ENCODE measurements around the gene CC2D2B.
"Not testable (repeated sequence)": the region's sequence is repeated elsewhere in the genome, so short reads cannot be mapped to it uniquely, and the experiment has no call there.

CC2D2B gene

DNA sequence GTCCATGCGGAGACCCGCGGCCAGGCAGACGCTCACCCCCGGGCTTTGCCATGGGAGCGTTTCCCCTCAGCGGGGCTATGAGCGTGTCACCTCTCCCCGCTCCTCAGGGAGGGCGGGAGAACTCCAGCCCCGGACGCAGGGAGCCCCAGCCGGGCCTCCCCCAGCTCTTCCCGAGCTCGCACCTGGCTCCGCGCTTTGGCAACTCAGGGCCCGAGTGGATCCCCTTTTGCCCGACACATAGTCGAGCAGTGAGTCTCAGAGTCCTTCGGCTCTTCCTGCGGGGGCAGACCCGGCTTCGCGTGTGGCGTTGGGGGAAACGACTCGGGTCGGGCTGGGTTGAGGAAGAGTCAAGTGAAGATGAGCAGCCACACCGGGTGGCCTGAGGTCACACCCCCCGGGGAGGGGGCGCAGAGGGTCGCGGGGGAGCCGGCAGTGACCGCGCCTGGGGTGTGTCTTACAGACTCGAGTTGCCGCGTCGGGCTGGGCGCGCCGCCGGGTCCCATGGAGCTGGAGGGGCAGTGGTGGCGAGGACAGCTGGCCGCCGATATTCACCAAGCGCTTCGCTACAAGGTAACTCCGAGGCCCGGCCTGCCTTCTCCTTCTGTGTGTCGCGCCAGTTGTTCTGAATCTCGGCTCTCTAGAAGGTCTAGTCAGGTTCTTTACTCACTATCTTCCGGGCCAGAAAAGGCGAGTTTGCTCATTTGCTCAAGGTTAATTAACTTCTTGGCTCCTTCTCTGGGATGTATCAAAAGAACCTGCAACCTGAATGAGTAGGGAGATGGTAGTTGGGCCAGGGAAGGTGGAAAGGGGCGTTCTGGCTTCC lies 136.3 kb downstream of the CC2D2B start:
- peak in 2 of 3 donors; percentile 13 to 19 for DNase-seq
- Histone ChIP-seq H3K36me3 (ENCODE audit: control insufficient read depth, insufficient read depth, low read length) (no peaks in the 10 kb centered on the region), H3K27me3 (replicated peaks; ENCODE audit: control insufficient read depth, insufficient read depth, low read length, poor library complexity, severe bottlenecking) (no peaks in the 10 kb centered on the region), H3K4me3 (ENCODE audit: insufficient read depth, low read depth, low read length, poor library complexity, severe bottlenecking) (peak overlapping the region; percentile 89), H3K9me3 (ENCODE audit: control insufficient read depth, low read length) (no peaks in the 10 kb centered on the region), H3K27ac (ENCODE audit: insufficient read depth, low read length, poor library complexity, severe bottlenecking) (peak overlapping the region; percentile 72), H3K4me1 (ENCODE audit: control insufficient read depth, insufficient read depth, low read length, poor library complexity, severe bottlenecking) (peaks cover 4% of the 10 kb centered on the region)

DNA sequence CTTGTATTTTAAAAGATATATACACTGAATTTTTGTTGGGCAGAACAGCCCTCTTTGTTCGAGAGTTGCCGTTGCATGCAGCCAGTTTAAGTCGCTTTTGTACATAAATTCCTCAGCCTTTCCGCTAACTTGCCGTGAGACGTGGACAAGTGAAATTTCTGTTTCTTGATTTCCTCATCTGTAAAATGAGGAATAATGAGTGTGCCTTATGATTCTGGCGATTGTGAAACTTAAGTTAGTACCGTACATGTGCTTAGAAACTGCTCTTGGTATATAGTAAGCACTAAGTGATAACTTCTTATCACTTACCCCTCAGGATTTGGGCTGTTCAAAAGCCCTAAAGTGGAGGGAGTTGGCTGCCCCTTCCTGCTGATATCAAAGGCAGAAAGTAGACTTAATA lies 137.0 kb downstream of the CC2D2B start:
- H3K36me3 ChIP-seq (ENCODE audit: control insufficient read depth, insufficient read depth, low read length), result no peaks in the 10 kb centered on the region
- no peak overlapping the region for H3K27ac ChIP-seq (ENCODE audit: insufficient read depth, low read length, poor library complexity, severe bottlenecking)
- DNase-seq, result no peak
- H3K27me3 ChIP-seq (replicated peaks; ENCODE audit: control insufficient read depth, insufficient read depth, low read length, poor library complexity, severe bottlenecking), result no peaks in the 10 kb centered on the region
- peaks cover 4% of the 10 kb centered on the region for H3K4me1 ChIP-seq (ENCODE audit: control insufficient read depth, insufficient read depth, low read length, poor library complexity, severe bottlenecking)
- H3K4me3 ChIP-seq (ENCODE audit: insufficient read depth, low read depth, low read length, poor library complexity, severe bottlenecking), result no peak overlapping the region
- H3K9me3 ChIP-seq (ENCODE audit: control insufficient read depth, low read length), result no peaks in the 10 kb centered on the region

- Histone ChIP-seq H3K36me3 (ENCODE audit: control insufficient read depth, insufficient read depth, low read length) (no peaks in the 10 kb centered on the region), H3K27ac (ENCODE audit: insufficient read depth, low read length, poor library complexity, severe bottlenecking) (no peak overlapping the region), H3K9me3 (ENCODE audit: control insufficient read depth, low read length) (no peaks in the 10 kb centered on the region), H3K4me1 (ENCODE audit: control insufficient read depth, insufficient read depth, low read length, poor library complexity, severe bottlenecking) (peaks cover 4% of the 10 kb centered on the region), H3K27me3 (replicated peaks; ENCODE audit: control insufficient read depth, insufficient read depth, low read length, poor library complexity, severe bottlenecking) (no peaks in the 10 kb centered on the region), H3K4me3 (ENCODE audit: insufficient read depth, low read depth, low read length, poor library complexity, severe bottlenecking) (no peak overlapping the region)
- no peak for DNase-seq
Measured at GRCh38 chr10:96046546-96046945, 138.8 kb downstream of the CC2D2B start.

GRCh38 chr10:96047004-96047649 lies 139.4 kb downstream of the CC2D2B start:
- H3K9me3 ChIP-seq (ENCODE audit: control insufficient read depth, low read length), result no peaks in the 10 kb centered on the region
- no peak overlapping the region for H3K4me3 ChIP-seq (ENCODE audit: insufficient read depth, low read depth, low read length, poor library complexity, severe bottlenecking)
- no peaks in the 10 kb centered on the region for H3K27me3 ChIP-seq (replicated peaks; ENCODE audit: control insufficient read depth, insufficient read depth, low read length, poor library complexity, severe bottlenecking)
- no peak for DNase-seq
- peaks cover 4% of the 10 kb centered on the region for H3K4me1 ChIP-seq (ENCODE audit: control insufficient read depth, insufficient read depth, low read length, poor library complexity, severe bottlenecking)
- no peaks in the 10 kb centered on the region for H3K36me3 ChIP-seq (ENCODE audit: control insufficient read depth, insufficient read depth, low read length)
- H3K27ac ChIP-seq (ENCODE audit: insufficient read depth, low read length, poor library complexity, severe bottlenecking), result no peak overlapping the region

GRCh38 chr10:96047925-96048324 lies 140.2 kb downstream of the CC2D2B start:
- H3K27me3 ChIP-seq (replicated peaks; ENCODE audit: control insufficient read depth, insufficient read depth, low read length, poor library complexity, severe bottlenecking); DNase-seq; H3K4me3 ChIP-seq (ENCODE audit: insufficient read depth, low read depth, low read length, poor library complexity, severe bottlenecking); H3K36me3 ChIP-seq (ENCODE audit: control insufficient read depth, insufficient read depth, low read length); H3K4me1 ChIP-seq (ENCODE audit: control insufficient read depth, insufficient read depth, low read length, poor library complexity, severe bottlenecking); H3K27ac ChIP-seq (ENCODE audit: insufficient read depth, low read length, poor library complexity, severe bottlenecking); H3K9me3 ChIP-seq (ENCODE audit: control insufficient read depth, low read length): not testable (repeated sequence)

GRCh38 chr10:96049340-96049739 lies 141.6 kb downstream of the CC2D2B start:
- peaks cover 5% of the 10 kb centered on the region for H3K36me3 ChIP-seq (ENCODE audit: control insufficient read depth, insufficient read depth, low read length)
- H3K27ac ChIP-seq (ENCODE audit: insufficient read depth, low read length, poor library complexity, severe bottlenecking), result no peak overlapping the region
- DNase-seq, result no peak
- no peaks in the 10 kb centered on the region for H3K4me1 ChIP-seq (ENCODE audit: control insufficient read depth, insufficient read depth, low read length, poor library complexity, severe bottlenecking)
- H3K27me3 ChIP-seq (replicated peaks; ENCODE audit: control insufficient read depth, insufficient read depth, low read length, poor library complexity, severe bottlenecking), result no peaks in the 10 kb centered on the region
- no peaks in the 10 kb centered on the region for H3K9me3 ChIP-seq (ENCODE audit: control insufficient read depth, low read length)
- H3K4me3 ChIP-seq (ENCODE audit: insufficient read depth, low read depth, low read length, poor library complexity, severe bottlenecking), result no peak overlapping the region

DNA sequence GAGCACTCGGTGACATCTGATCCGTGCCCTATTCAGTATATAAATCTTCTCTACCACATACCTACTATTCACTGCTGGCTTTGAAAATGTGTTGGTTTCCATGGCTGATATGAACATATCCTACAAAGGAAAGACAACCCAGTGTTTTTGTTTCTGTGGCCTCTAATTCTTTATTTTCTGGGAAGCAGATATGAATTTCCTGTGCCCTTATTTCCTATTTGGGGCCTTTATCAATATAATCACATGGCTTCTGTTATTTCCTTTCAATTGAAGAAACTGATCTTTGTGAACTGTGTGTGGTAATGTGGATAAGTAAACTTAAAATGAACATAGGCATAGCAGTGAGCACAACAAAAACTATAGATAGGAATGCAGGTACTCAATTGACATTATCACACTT lies 146.2 kb downstream of the CC2D2B start:
- H3K4me1 ChIP-seq (ENCODE audit: control insufficient read depth, insufficient read depth, low read length, poor library complexity, severe bottlenecking), result no peaks in the 10 kb centered on the region
- no peak overlapping the region for H3K4me3 ChIP-seq (ENCODE audit: insufficient read depth, low read depth, low read length, poor library complexity, severe bottlenecking)
- no peak overlapping the region for H3K27ac ChIP-seq (ENCODE audit: insufficient read depth, low read length, poor library complexity, severe bottlenecking)
- no peak for DNase-seq
- H3K36me3 ChIP-seq (ENCODE audit: control insufficient read depth, insufficient read depth, low read length), result peaks cover 25% of the 10 kb centered on the region
- H3K27me3 ChIP-seq (replicated peaks; ENCODE audit: control insufficient read depth, insufficient read depth, low read length, poor library complexity, severe bottlenecking), result no peaks in the 10 kb centered on the region
- no peaks in the 10 kb centered on the region for H3K9me3 ChIP-seq (ENCODE audit: control insufficient read depth, low read length)

- H3K4me1 ChIP-seq (ENCODE audit: control insufficient read depth, insufficient read depth, low read length, poor library complexity, severe bottlenecking), result no peaks in the 10 kb centered on the region
- H3K36me3 ChIP-seq (ENCODE audit: control insufficient read depth, insufficient read depth, low read length), result peaks cover 33% of the 10 kb centered on the region
- no peak for DNase-seq
- no peaks in the 10 kb centered on the region for H3K27me3 ChIP-seq (replicated peaks; ENCODE audit: control insufficient read depth, insufficient read depth, low read length, poor library complexity, severe bottlenecking)
- no peak overlapping the region for H3K4me3 ChIP-seq (ENCODE audit: insufficient read depth, low read depth, low read length, poor library complexity, severe bottlenecking)
- H3K27ac ChIP-seq (ENCODE audit: insufficient read depth, low read length, poor library complexity, severe bottlenecking), result no peak overlapping the region
- no peaks in the 10 kb centered on the region for H3K9me3 ChIP-seq (ENCODE audit: control insufficient read depth, low read length)
Measured at GRCh38 chr10:96056787-96057186, 149.0 kb downstream of the CC2D2B start.

DNA sequence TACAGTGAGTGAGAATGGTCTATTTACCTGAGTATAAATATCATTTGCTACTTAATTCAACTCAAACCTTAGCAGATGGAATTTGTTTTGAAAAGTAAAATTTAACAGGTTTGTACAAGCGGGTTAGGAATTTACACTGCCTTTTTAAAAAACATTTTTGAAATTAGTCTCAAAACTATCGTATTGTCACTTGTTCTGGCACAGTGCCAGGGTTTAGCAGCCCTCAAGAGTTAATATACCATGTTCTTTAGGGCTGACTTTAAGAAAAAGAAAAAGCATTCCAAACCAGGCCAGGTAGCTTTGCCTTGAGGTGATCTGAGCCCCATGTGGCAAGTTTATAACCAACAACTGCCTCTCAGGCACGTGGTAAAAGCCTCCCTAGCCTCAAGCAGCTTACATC lies 153.5 kb downstream of the CC2D2B start:
- no peak for DNase-seq
- no peaks in the 10 kb centered on the region for H3K4me1 ChIP-seq (ENCODE audit: control insufficient read depth, insufficient read depth, low read length, poor library complexity, severe bottlenecking)
- no peak overlapping the region for H3K27ac ChIP-seq (ENCODE audit: insufficient read depth, low read length, poor library complexity, severe bottlenecking)
- H3K9me3 ChIP-seq (ENCODE audit: control insufficient read depth, low read length), result no peaks in the 10 kb centered on the region
- peaks cover 28% of the 10 kb centered on the region for H3K36me3 ChIP-seq (ENCODE audit: control insufficient read depth, insufficient read depth, low read length)
- H3K27me3 ChIP-seq (replicated peaks; ENCODE audit: control insufficient read depth, insufficient read depth, low read length, poor library complexity, severe bottlenecking), result no peaks in the 10 kb centered on the region
- no peak overlapping the region for H3K4me3 ChIP-seq (ENCODE audit: insufficient read depth, low read depth, low read length, poor library complexity, severe bottlenecking)

DNA sequence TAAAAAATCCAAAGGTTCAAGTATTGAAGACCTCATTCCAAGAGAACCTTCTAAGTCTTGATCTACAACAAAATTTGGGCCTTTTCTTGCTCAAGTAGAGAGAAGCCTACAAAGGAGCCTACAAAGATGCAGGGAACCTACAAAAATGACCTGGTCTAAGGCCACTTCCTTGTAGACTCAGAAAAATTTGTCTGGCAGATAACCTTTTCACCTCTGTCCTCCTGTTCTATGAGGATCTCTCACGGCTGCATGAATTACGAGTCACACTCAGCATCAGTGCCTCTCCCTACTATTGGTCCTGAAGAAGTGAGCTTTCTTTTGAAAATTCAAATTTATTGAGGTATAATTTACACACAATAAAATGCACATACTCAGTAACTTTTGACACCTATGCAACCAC lies 164.9 kb downstream of the CC2D2B start:
- DNase-seq, result no peak
- no peak overlapping the region for H3K27ac ChIP-seq (ENCODE audit: insufficient read depth, low read length, poor library complexity, severe bottlenecking)
- no peaks in the 10 kb centered on the region for H3K27me3 ChIP-seq (replicated peaks; ENCODE audit: control insufficient read depth, insufficient read depth, low read length, poor library complexity, severe bottlenecking)
- no peak overlapping the region for H3K4me3 ChIP-seq (ENCODE audit: insufficient read depth, low read depth, low read length, poor library complexity, severe bottlenecking)
- H3K4me1 ChIP-seq (ENCODE audit: control insufficient read depth, insufficient read depth, low read length, poor library complexity, severe bottlenecking), result no peaks in the 10 kb centered on the region
- no peaks in the 10 kb centered on the region for H3K9me3 ChIP-seq (ENCODE audit: control insufficient read depth, low read length)
- no peaks in the 10 kb centered on the region for H3K36me3 ChIP-seq (ENCODE audit: control insufficient read depth, insufficient read depth, low read length)
